Lower leg skin (tissue), 3 donors: ENCODE data around the gene MUSK.

Experiments
- POLR2A ChIP-seq, 2 donors: fragments of 450-650 bp; IDR thresholded peaks; one replicate each; pipeline ENCODE4 v1.6.1; 2016 to 2017; ENCODE audit warnings: antibody characterized with exemption in 2 of 2, mild to moderate bottlenecking in 1 of 2, moderate library complexity in 1 of 2
- TF ChIP-seq, protein P1 (sequence below), 3 donors: fragments of 450-650 bp; IDR thresholded peaks; one replicate each; pipeline ENCODE4 v1.5.1; 2016; ENCODE audit warnings: antibody characterized with exemption in 3 of 3, mild to moderate bottlenecking in 3 of 3, moderate library complexity in 2 of 3

DNA sequence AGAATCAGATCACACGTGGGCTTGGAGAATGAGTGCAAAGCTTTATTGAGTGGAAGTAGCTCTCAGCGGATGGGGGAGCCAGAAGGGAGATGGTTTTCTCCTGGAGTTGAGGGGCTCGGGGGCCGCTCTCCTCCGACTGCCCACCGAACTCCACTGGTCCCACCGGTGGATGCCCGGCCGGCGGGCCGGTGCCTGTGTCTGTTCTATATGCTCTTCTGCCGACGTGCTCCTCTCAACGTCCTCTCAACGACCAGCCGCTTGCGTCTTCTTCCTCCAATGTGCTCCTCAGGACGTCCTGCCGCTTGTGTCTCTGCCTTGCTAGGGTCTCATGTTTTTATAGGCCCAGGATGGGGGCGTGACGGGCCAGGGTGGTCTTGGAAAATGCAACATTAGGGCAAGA lies 161.9 kb downstream of the MUSK start:
- TF ChIP-seq, protein P1, sequence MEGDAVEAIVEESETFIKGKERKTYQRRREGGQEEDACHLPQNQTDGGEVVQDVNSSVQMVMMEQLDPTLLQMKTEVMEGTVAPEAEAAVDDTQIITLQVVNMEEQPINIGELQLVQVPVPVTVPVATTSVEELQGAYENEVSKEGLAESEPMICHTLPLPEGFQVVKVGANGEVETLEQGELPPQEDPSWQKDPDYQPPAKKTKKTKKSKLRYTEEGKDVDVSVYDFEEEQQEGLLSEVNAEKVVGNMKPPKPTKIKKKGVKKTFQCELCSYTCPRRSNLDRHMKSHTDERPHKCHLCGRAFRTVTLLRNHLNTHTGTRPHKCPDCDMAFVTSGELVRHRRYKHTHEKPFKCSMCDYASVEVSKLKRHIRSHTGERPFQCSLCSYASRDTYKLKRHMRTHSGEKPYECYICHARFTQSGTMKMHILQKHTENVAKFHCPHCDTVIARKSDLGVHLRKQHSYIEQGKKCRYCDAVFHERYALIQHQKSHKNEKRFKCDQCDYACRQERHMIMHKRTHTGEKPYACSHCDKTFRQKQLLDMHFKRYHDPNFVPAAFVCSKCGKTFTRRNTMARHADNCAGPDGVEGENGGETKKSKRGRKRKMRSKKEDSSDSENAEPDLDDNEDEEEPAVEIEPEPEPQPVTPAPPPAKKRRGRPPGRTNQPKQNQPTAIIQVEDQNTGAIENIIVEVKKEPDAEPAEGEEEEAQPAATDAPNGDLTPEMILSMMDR (IDR thresholded peaks at IDR 0.05) = no peak
- TF ChIP-seq POLR2A (IDR thresholded peaks at IDR 0.05) = no peak
